HG02970 (cell line): ENCODE results near the gene IL34.

Experiments used
- ATAC-seq: cut with Tn5 transposase; IDR thresholded peaks from one replicate; pipeline ENCODE4 v1.9.1; 2021; ENCODE audit warnings: mild to moderate bottlenecking, moderate library complexity, moderate number of reproducible peaks; ENCODE audit not compliant: unreplicated experiment, low FRiP score

Gene IL34

DNA sequence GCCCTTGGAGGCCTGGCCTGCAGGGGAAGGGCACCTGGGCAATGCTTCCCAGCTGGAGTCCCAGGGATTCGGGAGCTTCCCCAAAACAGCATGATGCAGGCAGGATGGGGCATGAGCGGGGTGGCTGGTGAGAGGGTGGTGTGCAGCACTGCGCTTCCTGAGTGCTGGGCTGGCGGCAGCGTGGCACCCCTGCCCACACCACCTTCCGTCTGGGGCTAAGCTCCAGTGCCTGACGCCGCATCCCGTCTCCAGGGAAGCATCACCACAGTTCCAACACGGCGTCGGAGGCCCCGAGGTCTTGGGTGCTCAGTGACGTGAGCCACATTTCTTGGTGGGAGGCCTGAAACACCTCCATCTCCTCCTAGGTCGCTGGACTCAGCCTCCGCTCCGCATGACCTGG, 53.3 kb downstream of the IL34 start:
- ATAC-seq = no peak

GRCh38 chr16:70700101-70701020, 54.0 kb downstream of the IL34 start:
- no peak for ATAC-seq

DNA sequence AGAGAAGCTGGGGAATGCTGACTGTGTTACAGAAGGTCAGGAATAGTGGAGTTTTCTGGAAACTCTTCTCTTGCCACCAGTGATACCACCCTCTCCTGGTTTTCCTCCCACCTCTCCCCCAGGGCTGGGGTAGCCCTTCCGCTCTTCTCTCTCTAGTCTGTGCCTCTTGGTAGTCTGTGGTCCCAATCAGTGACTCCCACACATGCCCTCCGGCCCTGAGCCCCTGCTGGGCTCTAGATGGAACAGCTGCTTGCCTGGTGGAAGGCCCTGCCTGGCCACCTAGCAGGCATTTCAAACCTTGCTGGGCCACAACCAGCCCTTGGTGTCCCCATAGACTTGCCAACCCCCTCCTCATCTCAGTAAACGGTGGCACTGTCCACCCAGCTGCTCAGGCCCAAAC, 54.7 kb downstream of the IL34 start:
- no peak for ATAC-seq

- no peak for ATAC-seq
Measured at GRCh38 chr16:70701596-70701995, 55.2 kb downstream of the IL34 start.

DNA sequence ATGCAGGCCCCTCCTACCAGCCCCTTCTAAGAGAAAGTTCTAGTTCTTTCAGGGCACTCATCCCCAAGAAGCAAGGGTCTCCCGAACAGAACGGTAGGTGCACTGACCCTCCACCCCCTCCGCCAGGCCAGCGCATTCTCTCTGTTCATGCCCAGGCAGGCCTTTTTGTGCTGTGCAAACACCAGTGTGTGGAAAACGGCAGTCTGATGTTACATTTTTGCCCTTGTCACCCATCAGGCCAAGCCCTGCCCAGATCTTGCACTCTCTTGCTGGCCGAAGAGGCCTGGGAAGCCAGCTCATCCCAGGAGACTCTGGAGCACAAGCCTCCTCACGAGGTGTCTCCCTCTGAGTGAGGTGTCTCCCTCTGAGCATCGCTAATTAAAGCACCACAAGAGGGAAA, 55.6 kb downstream of the IL34 start:
- no peak for ATAC-seq

DNA sequence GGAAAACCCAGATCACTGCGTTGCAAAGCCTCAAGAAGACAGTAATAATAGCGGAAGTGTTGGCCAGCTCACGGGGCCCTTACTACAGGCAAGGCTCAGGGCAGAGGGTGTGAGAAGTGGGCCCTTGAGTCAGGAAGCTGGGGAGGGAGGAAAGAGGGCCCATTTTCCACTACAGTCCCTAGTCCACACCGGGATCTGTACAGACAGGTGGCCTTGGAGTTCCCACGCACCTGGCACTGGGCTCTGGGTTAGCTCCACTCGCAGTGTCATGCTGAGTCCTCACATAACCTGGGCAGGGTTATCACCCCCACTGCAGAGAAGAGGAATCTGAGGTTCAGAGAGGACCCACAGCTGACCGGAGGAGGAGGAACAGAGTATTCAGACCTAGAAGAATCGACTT, 56.3 kb downstream of the IL34 start:
- no peak for ATAC-seq

- no peak for ATAC-seq
Measured at GRCh38 chr16:70703041-70703834, 56.9 kb downstream of the IL34 start.

DNA sequence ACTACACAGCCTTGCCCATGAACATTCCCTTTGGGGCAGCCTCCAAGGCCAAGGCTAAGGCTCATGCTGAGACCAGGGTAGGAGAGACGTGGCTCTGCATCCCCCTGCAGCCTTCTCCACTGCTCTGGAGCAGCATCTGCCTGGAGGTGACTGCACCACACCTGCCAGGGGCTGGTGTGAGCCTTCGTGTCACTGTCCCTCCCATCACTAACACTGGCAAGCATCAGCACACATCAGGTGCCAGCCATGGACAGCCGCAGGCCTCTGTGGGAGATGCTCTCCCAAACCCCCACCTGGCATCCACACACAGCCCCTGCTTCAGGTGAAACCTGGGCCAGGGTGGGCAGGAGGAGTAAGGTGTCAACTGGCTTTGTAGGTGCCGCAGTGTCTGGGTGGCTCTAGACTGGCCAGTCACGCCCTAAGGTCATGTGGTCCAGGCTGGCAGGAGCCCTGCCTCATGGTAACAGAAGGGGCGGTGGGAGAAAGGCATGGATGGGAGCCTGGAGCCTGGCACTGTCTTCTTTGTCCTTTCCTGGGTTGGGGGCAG, 57.5 kb downstream of the IL34 start:
- no peak for ATAC-seq

GRCh38 chr16:70704586-70704985, 58.2 kb downstream of the IL34 start:
- ATAC-seq = no peak

DNA sequence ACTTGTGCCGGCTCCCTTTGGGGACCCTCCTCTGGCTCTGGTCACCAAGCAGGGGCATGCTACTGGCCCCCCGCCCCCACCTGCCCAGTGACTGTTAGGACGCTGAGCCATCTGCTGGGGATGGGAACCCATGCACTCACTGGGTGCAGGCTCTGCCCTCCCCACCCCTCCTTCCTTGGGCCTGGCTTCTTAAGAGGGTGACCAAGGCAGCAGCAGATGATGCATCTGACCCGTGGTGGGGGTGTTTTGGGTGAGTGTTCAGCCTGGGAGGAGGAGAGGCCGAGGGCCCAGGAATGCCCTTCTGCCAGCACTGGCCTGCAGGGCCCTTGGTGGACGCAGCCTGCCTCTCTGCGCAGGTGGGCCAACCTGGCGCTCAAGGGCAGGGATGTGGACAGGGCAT, 58.7 kb downstream of the IL34 start:
- no peak for ATAC-seq

DNA sequence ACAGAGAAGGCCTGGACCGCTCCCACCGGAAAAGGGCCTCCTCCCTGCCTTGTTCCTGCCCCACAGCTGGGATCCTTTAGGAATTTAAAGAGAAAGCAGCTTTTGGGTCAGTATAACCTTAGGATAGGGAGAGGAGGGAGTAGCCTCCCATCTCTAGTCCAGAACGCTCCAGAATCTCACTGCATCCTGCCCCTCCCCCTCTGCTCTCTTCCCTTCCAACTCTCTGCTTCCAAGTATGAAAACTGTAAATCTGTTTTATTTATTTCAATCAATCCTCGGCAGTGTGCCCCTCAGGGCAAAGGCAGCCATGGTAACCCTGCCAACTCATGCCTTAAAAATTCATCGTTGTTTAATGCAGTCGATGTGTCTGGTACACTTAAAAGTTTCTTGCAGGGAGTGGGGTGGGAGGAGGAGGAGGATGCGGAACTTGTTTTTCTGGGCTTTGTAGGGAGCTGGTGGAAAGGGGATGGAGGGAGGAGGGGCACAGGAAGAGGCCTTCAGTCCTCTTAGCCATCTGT, 60.6 kb downstream of the IL34 start:
- no peak for ATAC-seq

GRCh38 chr16:70708366-70709246, 62.2 kb downstream of the IL34 start:
- no peak for ATAC-seq

- no peak for ATAC-seq
Measured at GRCh38 chr16:70709457-70709856, 63.1 kb downstream of the IL34 start.

DNA sequence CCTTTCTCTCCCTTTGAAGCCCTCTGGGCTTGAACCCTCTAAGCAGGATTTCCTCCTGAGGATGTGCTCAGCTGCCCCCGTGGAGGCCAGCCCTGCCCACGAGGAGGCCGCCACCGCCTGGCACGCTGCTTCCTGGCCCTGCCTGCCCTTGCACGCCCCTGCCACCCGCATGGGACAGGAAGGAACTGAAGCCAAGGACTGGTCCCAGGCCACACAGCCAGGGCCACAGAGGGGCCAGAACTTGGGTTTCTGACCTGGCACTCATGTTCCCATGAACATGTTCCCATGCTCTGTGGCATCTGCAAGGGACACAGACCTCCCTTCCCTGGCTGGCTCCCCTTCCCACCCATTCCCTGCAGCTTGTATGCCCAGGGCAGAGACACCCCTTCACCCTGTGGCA, 63.6 kb downstream of the IL34 start:
- ATAC-seq = no peak
